KOPT-K1 (cell line): Measurements from ENCODE around the gene LRMDA.

Experiments used
- H3K27ac ChIP-seq: fragments of 200-600 bp; sonication (generic); 2 replicates; pipeline ENCODE4 v1.5.1; 2016; ENCODE audit warnings: antibody characterized with exemption, mild to moderate bottlenecking, low read depth, low read length; ENCODE audit not compliant: poor library complexity, severe bottlenecking
- H3K36me3 ChIP-seq: fragments of 200-600 bp; sonication (generic); 2 replicates; pipeline ENCODE4 v1.5.1; 2017; ENCODE audit warnings: antibody characterized with exemption, mild to moderate bottlenecking, low read length, moderate library complexity; ENCODE audit not compliant: insufficient read depth
- H3K9me3 ChIP-seq: fragments of 200-600 bp; sonication (generic); 2 replicates; pipeline ENCODE4 v1.5.1; 2017; ENCODE audit warnings: antibody characterized with exemption, low read length, mild to moderate bottlenecking; ENCODE audit not compliant: insufficient read depth, poor library complexity, severe bottlenecking

Gene LRMDA

DNA sequence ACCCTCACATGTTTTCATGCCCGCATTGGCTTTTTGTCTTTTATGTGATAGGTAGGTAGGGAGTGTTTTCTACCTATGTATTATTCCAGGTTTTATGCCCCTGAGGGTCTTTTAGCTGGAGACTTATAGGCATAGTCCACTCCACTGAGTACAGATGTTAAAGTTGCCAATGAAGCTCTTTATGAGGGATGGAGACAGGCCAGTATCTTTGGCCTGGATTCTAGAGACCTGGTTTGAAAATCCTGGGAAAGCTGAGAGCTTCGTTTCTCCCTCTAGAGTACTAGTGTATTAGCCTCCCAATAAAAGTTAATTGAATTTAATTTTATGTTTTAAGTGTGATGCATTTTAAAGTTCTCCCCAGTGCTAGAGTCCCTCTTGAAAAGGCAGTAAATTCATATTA lies 854.1 kb downstream of the LRMDA start:
- Histone ChIP-seq H3K9me3 (no peaks in the 10 kb centered on the region), H3K36me3 (no peaks in the 10 kb centered on the region), H3K27ac (no peak overlapping the region)

GRCh38 chr10:76286536-76286935 lies 855.1 kb downstream of the LRMDA start:
- Histone ChIP-seq H3K9me3 (no peaks in the 10 kb centered on the region), H3K36me3 (no peaks in the 10 kb centered on the region), H3K27ac (no peak overlapping the region)

GRCh38 chr10:76287856-76288255 lies 856.4 kb downstream of the LRMDA start:
- Histone ChIP-seq H3K36me3 (no peaks in the 10 kb centered on the region), H3K27ac (no peak overlapping the region)

GRCh38 chr10:76291175-76291574 lies 859.8 kb downstream of the LRMDA start:
- no peak overlapping the region for H3K27ac ChIP-seq
- no peaks in the 10 kb centered on the region for H3K9me3 ChIP-seq
- no peaks in the 10 kb centered on the region for H3K36me3 ChIP-seq

More at GRCh38 chr10:76287856-76288255, 856.4 kb downstream of the LRMDA start:
- no peaks in the 10 kb centered on the region for H3K9me3 ChIP-seq

DNA sequence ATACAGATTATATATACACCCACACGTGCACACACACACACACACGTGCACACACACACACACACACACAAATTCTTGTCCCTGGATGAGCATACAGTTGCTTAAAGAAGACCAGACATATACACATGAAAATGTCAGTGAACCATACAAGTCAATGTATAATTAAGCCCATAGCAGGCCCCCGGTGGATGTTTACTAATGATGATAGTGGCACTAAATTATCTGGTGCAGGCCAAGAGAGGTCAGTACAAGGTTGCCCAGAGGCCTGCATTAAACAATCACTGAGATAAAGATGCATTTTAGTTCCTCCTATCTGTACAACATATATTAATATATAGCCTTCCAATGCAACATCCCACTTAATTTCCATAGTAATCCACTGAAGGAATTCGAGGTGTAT lies 860.5 kb downstream of the LRMDA start:
- Histone ChIP-seq H3K36me3 (no peaks in the 10 kb centered on the region), H3K9me3 (no peaks in the 10 kb centered on the region), H3K27ac (no peak overlapping the region)

GRCh38 chr10:76296957-76297356 lies 865.5 kb downstream of the LRMDA start:
- no peak overlapping the region for H3K27ac ChIP-seq
- no peaks in the 10 kb centered on the region for H3K36me3 ChIP-seq
- no peaks in the 10 kb centered on the region for H3K9me3 ChIP-seq

DNA sequence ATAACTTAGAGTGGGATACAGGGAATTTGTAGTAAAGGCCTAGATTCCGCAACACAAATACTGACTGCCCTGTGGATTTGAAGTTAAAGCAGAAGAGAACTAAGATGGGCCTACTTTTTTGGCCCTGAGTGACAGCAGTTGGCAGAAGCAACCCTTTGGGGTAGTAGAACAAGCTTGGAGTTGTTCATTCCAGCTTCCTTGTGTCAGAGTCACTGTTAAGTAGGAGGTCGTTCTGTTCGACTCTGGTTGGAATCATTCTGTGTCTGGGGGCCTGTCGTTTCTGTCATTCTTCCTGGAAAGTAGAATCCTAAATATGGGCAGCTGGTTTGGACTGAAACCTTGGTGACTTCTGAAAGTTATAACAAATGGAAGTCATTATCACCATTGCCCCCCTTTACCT lies 865.9 kb downstream of the LRMDA start:
- Histone ChIP-seq H3K27ac (no peak overlapping the region), H3K36me3 (no peaks in the 10 kb centered on the region), H3K9me3 (no peaks in the 10 kb centered on the region)

- no peaks in the 10 kb centered on the region for H3K9me3 ChIP-seq
- H3K27ac ChIP-seq = no peak overlapping the region
- no peaks in the 10 kb centered on the region for H3K36me3 ChIP-seq
Measured at GRCh38 chr10:76297780-76298281, 866.4 kb downstream of the LRMDA start.

DNA sequence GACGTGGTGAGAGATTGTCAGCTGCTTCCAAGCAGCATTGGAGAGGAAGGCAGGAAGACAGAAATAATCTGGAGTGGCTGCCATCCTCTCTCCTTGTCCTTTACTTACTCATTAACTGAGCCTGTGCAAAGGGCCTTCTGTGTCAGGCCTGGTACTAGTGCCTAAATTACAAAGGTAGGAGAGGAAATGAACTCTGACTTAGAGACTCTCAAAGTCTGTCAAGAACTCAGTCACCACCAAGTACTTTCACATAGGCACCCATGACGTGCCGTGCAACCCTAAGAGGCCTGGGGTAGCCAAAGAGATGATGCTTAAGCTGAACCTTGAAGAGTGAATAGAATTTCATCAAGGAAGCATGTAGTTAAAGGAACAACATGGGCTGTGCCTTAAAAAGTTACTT lies 866.9 kb downstream of the LRMDA start:
- no peaks in the 10 kb centered on the region for H3K36me3 ChIP-seq
- H3K9me3 ChIP-seq = no peaks in the 10 kb centered on the region
- no peak overlapping the region for H3K27ac ChIP-seq

GRCh38 chr10:76299501-76299900 lies 868.1 kb downstream of the LRMDA start:
- H3K27ac ChIP-seq = no peak overlapping the region
- H3K9me3 ChIP-seq = no peaks in the 10 kb centered on the region
- H3K36me3 ChIP-seq = no peaks in the 10 kb centered on the region

GRCh38 chr10:76301211-76301610 lies 869.8 kb downstream of the LRMDA start:
- no peak overlapping the region for H3K27ac ChIP-seq
- H3K36me3 ChIP-seq = no peaks in the 10 kb centered on the region

DNA sequence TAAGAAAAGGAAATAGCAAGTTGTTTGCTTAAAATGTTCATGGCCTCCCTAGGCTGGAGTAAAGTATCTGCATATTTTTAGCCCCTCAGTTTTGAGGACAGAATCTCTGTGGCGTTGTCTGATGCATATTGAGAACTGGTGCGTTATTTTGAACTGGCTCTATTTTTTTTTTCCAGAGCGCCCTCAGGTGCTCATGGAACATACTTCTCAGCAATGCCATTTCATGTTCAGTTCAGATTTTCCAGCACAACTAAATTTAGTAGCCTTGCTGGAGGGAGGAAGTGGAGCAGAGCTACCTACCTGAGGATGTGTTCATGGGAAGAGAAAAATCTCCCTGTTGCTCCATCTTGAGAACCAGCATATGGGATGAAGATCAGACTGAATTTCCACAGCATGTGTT lies 870.5 kb downstream of the LRMDA start:
- H3K9me3 ChIP-seq = no peaks in the 10 kb centered on the region
- H3K36me3 ChIP-seq = no peaks in the 10 kb centered on the region
- H3K27ac ChIP-seq = no peak overlapping the region

More at GRCh38 chr10:76301211-76301610, 869.8 kb downstream of the LRMDA start:
- H3K9me3 ChIP-seq = no peaks in the 10 kb centered on the region

GRCh38 chr10:76302481-76302880 lies 871.1 kb downstream of the LRMDA start:
- Histone ChIP-seq H3K9me3 (no peaks in the 10 kb centered on the region), H3K27ac (no peak overlapping the region), H3K36me3 (no peaks in the 10 kb centered on the region)

GRCh38 chr10:76302961-76303630 lies 871.7 kb downstream of the LRMDA start:
- Histone ChIP-seq H3K36me3 (no peaks in the 10 kb centered on the region), H3K9me3 (no peaks in the 10 kb centered on the region), H3K27ac (no peak overlapping the region)

GRCh38 chr10:76303682-76304316 lies 872.4 kb downstream of the LRMDA start:
- H3K36me3 ChIP-seq = no peaks in the 10 kb centered on the region
- no peaks in the 10 kb centered on the region for H3K9me3 ChIP-seq
- H3K27ac ChIP-seq = no peak overlapping the region
